Measurements from ENCODE around the gene FYCO1. TPM values are rescaled to one million over a fixed set of nuclear protein-coding genes. Genes with fewer than 3 reads are reported as not detected.
"Not testable (repeated sequence)": the region's sequence is repeated elsewhere in the genome, so short reads cannot be mapped to it uniquely, and the experiment has no call there.

Gene FYCO1
- 16.2 TPM for total RNA-seq

- ATAC-seq = peak; percentile 95
- peak; percentile 94 for DNase-seq (ENCODE audit: low spot score)
These were observed at the start of gene FYCO1 for GRCh38 chr3:45995236-45996192. Gene FYCO1 (minus strand): TSS chr3:45995824. CDS start chr3:45984910, 10,914 bp downstream.

DNA sequence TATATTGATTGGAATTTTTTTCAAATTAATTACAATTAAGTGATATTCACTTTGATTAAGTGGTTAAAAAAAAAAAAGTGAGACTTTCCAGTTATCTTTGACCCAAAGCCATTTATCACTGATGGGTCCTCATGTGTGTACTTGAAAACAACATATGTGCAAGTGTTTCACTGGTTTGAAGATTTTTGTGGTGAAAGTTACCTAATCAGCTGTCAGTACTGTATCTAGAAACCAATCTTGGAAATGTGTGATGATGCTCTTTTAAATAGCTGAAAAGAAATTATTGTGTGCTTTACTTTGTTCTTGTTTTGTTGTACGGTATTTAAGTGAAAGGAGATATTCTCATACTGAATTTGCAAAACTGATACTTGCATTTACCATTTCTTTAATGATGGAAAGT is 43.3 kb upstream of the FYCO1 start:
- no peak for DNase-seq (ENCODE audit: low spot score)
- ATAC-seq = no peak

DNA sequence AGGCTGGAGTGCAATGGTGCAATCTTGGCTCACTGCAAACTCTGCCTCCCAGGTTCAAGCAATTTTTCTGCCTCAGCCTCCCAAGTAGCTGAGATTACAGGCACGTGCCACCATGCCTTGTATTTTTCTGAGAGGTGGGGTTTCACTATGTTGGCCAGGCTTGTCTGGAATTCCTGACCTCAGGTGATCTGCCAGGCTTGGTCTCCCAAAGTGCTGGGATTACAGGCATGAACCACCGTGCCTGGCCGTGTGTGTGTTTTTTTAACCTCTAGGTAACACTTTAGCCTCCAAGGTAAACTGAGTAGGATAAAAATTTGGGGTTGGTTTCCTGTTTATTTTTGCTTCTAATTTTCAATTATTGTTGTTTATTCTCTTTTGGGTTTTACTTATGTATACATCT is 42.4 kb upstream of the FYCO1 start:
- not testable (repeated sequence) for ATAC-seq; DNase-seq (ENCODE audit: low spot score)

GRCh38 chr3:46036191-46036590 is 40.6 kb upstream of the FYCO1 start:
- no peak for DNase-seq (ENCODE audit: low spot score)
- ATAC-seq = no peak

GRCh38 chr3:46031747-46032146 is 36.1 kb upstream of the FYCO1 start:
- DNase-seq (ENCODE audit: low spot score) (no peak), ATAC-seq (no peak)

DNA sequence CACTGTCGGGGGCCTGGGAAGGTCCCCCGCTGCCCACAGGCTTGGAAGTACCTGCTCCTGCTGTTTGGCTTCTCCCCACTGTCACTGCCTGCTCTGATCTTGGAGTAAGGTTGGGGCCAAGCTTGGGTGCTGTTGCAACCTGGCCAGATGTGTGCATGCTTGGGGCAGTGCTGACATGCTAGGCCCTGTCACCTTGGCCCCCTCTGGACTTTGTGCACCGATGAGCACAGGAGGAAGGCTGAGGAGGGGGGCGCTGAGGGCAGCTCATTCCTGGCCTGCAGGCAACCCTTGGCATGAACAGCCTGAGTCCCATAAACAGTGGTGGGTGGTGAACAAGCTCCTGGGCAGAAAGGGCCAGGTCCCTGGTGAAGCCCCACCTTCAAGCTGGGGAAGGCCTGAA is 35.6 kb upstream of the FYCO1 start:
- ATAC-seq (no peak), DNase-seq (ENCODE audit: low spot score) (no peak)

GRCh38 chr3:46030626-46031025 is 35.0 kb upstream of the FYCO1 start:
- no peak for DNase-seq (ENCODE audit: low spot score)
- no peak for ATAC-seq

DNA sequence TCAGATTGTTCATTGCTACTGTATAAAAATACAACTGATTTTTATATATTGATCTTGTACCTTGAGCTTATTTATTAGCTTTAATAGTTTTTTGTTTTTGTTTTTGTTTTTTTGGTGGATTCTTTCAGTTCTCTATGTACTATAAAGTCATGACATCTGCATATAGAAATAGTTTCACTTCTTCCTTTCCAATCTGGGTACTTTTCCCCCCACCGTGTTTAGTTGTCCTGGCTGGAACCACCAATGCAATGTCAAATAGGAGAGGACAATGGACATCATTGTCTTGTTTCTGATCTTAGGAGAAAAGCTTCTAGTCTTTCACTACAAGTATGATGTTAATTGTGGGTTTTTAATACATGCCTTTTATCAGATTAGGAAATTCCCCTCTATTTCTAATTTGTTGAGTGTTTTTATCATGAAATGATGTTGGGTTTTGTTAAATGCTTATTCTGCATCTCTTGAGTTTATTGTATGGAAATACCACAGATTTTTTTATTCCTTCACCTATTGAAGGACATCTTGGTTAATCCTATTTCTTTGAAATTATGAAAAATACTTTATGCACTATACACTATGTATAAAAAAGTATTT is 34.4 kb upstream of the FYCO1 start:
- DNase-seq (ENCODE audit: low spot score) (no peak), ATAC-seq (no peak)

GRCh38 chr3:46027736-46028397 is 32.2 kb upstream of the FYCO1 start:
- DNase-seq (ENCODE audit: low spot score) (no peak), ATAC-seq (no peak)

GRCh38 chr3:46027021-46027705 is 31.5 kb upstream of the FYCO1 start, which contains the start of gene XCR1:
Gene XCR1 (minus strand): TSS chr3:46027483. CDS start chr3:46021947, 5,536 bp downstream.
- no peak for ATAC-seq
- DNase-seq (ENCODE audit: low spot score) = no peak

DNA sequence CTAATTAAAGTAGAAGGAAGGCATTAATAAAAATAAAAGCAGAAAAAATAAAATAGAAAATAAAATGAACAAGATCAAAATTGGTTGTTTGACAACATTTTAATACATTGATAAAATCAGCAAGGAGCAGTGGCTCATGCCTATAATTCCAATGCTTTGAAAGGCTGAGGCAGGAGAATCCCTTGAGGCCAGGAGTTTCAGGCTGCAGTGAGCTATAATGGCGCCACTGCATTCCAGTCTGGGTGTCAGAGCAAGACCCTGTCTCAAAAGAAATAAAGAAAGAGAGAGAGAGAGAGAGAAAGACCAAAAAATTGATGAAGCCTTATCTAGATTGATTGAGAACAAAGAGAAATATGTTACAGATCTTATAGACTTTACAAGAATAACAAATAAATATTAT is 29.5 kb upstream of the FYCO1 start:
- DNase-seq (ENCODE audit: low spot score) = no peak
- ATAC-seq = no peak

GRCh38 chr3:46024131-46024530 is 28.5 kb upstream of the FYCO1 start:
- no peak for ATAC-seq
- no peak for DNase-seq (ENCODE audit: low spot score)

DNA sequence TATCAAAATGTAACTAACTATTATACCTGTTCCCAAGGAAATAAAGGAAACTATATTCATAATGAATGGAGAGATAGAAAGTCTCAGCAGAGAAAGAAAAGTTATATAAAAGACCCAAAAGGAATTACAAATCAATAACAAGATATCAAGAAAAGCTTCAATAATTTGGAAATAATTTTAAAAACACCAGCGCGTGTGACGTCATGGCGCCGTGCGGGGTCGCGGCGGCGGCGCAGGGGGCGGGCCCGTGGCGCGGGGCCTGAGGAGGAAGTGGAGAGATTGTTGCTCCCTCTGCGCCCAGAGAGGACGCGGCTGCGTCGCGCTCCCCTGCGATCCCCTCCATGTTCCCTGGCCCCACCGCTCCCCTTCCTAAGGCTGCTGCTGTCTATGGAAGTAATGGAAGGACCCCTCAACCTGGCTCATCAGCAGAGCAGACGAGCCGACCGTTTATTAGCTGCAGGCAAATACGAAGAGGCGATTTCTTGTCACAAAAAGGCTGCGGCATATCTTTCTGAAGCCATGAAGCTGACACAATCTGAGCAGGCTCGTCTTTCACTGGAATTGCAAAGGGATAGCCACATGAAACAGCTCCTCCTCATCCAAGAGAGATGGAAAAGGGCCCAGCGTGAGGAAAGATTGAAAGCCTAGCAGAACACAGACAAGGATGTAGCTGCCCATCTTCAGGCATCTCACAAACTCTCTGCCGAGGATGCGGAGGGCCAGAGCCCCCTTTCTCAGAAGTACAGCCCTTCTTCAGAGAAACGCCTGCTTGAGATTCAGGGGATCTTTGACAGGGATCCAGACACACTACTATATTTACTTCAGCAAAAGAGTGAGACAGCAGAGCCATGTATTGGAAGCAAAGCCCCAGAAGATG is 27.5 kb upstream of the FYCO1 start:
- ATAC-seq (no peak), DNase-seq (ENCODE audit: low spot score) (no peak)

DNA sequence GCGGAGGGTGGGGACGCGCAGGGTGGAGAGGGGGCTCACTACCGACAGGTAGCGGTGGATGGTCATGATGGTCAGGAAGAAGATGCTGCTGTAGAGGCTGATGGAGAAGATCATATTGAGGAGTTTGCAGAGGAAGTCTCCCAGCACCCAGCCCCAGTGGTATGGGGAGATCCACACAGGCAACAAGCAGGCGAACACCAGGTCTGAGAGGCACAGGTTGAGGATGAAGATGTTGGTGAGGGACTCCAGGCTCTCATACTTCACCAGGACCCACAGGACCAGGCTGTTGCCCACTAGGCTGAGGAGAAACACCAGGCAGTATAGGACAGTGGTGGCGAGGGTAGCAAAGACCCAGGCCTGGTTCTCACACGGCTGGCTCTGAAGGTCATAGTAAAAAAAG is 25.9 kb upstream of the FYCO1 start:
- DNase-seq (ENCODE audit: low spot score) = no peak

DNA sequence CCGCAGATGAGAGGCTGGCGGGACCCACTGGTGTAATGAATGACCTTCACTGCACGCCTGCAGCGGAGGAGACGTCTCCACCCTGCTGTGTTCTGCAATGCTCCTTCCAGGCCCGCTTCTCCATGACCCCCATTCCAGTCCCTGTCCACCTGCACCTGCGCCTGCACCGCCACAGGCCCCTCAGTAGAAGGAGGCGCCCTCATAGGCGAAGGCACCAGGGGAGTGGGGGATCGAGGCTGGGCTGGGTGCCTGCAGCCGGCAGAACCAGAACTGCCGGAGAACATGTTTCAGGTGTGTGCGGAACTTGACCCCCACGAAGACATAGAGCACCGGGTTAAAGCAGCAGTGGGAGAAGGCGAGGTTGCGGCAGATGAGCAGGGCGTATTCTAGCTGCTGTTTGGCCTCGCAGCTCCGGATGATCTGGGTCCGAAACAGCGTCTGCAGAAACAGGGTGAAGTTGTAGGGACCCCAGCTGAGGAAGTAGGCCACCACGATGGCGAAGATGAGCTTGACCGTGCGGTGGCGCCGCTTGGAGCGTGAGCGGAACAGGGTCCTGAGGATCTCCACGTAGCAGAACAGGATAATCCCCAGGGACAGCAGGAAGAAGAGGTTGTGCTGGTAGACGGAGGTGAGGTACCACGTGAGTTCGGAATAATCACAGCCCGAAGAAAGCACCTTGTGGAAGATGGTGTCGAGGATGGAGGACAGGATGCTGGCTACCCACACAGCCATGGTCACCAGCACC is 25.3 kb upstream of the FYCO1 start:
- no peak for ATAC-seq
- DNase-seq (ENCODE audit: low spot score) = no peak

More for the DNA sequence above, 25.9 kb upstream of the FYCO1 start:
- no peak for ATAC-seq

GRCh38 chr3:46019707-46020106 is 24.1 kb upstream of the FYCO1 start:
- no peak for DNase-seq (ENCODE audit: low spot score)

GRCh38 chr3:46017720-46018119 is 22.1 kb upstream of the FYCO1 start:
- DNase-seq (ENCODE audit: low spot score) (no peak), ATAC-seq (no peak)

More at GRCh38 chr3:46019707-46020106, 24.1 kb upstream of the FYCO1 start:
- ATAC-seq = no peak

DNA sequence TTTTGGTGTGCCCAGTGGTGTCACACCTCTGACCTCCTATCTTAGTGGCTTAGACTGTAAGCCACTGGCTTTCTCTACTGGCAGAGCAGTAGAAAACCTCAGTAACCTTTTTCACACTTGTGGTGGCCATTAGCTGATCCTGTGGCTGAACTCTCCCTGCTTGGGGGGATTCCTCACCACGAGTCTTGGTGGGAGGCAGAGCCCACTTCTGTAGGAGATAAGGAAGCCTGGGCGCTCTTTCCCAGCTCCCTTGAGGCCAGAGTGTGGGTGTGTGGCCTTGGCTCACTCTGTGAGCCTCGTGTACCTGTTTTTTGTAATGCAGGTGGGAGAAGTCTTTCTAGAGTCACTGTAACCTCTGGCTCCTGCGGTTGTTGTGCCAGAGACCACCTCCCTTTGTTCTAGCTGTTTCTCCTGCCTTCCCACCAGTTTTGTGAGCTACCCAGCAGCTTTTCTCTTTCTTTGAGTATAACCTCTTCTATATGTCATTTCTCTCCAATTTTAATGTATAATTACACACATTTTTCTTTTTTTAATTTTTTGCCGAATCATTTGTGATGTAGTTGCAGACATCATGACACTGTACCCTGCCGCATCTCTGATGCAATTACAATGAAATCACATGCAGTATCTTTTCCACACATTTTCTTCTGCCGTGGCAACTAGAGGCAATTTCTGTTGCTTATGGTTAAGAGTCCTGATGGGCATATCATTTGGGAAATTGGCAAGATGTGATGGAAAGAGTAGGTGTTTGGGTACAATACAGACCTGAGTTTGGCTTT is 17.9 kb upstream of the FYCO1 start:
- no peak for ATAC-seq
- no peak for DNase-seq (ENCODE audit: low spot score)
